Psoas muscle (tissue), 8 donors: ENCODE measurements around the gene ARHGEF28. TPM values are rescaled to one million over a fixed set of nuclear protein-coding genes. Genes with fewer than 3 reads are reported as not detected.

Source experiments
- ATAC-seq, 4 donors: fragments of 200-7000 bp; cut with Tn5 transposase; one replicate each; pipeline ENCODE4 v1.9.1; 2020; ENCODE audit warnings: moderate library complexity in 3 of 4, mild to moderate bottlenecking in 2 of 4
- DNase-seq, 2 donors: peaks; one replicate each; pipeline ENCODE4 v3.0.0-alpha.2; 2020
- H3K27ac ChIP-seq: fragments of 200-600 bp; one replicate; pipeline ENCODE4 v1.8.0; 2022
- H3K27me3 ChIP-seq, 3 donors: fragments of 200-600 bp in 1 of 3; one replicate each; pipeline versions ENCODE4 v1.6.1 to v1.8.0; 2013 to 2022; ENCODE audit warnings: low read length in 2 of 3, mild to moderate bottlenecking in 2 of 3, moderate library complexity in 1 of 3; ENCODE audit not compliant: insufficient read depth in 3 of 3
- H3K36me3 ChIP-seq, 2 donors: fragments of 200-600 bp in 1 of 2; one replicate each; pipeline versions ENCODE4 v1.6.1 to v1.8.0; 2013 to 2022; ENCODE audit warnings: low read depth in 1 of 2, mild to moderate bottlenecking in 1 of 2, moderate library complexity in 1 of 2; ENCODE audit not compliant: insufficient read depth in 1 of 2
- H3K4me1 ChIP-seq: fragments of 200-600 bp; one replicate; pipeline ENCODE4 v1.8.0; 2022
- H3K4me3 ChIP-seq: fragments of 200-600 bp; one replicate; pipeline ENCODE4 v1.8.0; 2022; ENCODE audit warnings: mild to moderate bottlenecking
- H3K9me3 ChIP-seq: fragments of 200-600 bp; one replicate; pipeline ENCODE4 v1.8.0; 2022
- CTCF ChIP-seq: fragments of 200-600 bp; IDR thresholded peaks from one replicate; pipeline ENCODE4 v1.8.0; 2022; ENCODE audit warnings: antibody characterized with exemption
- WGBS, 3 donors: extraction: QIAGEN DNeasy Blood & Tissue Kit; methylation state at CpG; one replicate each; pipeline versions ENCODE4 v1.1.6 to v1.1.7; 2013; 5-methylcytosine and 5-hydroxymethylcytosine counted together
- intact Hi-C, 2 donors: fragments of 100-400 bp; cut with DNase I; formaldehyde crosslinking; loops; one replicate each; pipeline versions ENCODE4 v1.11.0 to v1.14.2; 2022
- polyA plus RNA-seq, 3 donors: library from polyadenylated mRNA; stranded (reverse); fragments of 200-250 nt; gene quantifications; one replicate each; pipeline ENCODE4 v1.2.3, GENCODE V29; 2013
- total RNA-seq, 4 donors: library from RNA; stranded (reverse); fragmentation: NEBNext Ultra II Directional in 2 of 4; extraction: Animal tissue kit (Norgen Biotek cat#: 25700) in 2 of 4; gene quantifications; one replicate each; pipeline versions ENCODE4 v1.2.1 to v1.2.4, GENCODE V29; 2021 to 2023
- donor health status: healthy with polysubstance abuse.
- donor health status: DM: no; HTN: no; CAD: no; lungs with moderate emphysema.
- donor health status: Bipolar disorder and iron deficiency.
- donor health status: healthy.
- donor health status: DM: yes; HTN: yes; CAD: no.
- donor health status: DM: no; HTN: no; CAD: no.
- donor health status: DM: no; HTN: no; CAD: no.
- donor health status: DM: yes; HTN: yes; CAD: no.

Gene ARHGEF28
- total and polyA plus RNA-seq, 7 donors = 0.39 to 1.3 (median 1.00) TPM

- no peaks in the 10 kb centered on the region for H3K27me3 ChIP-seq
- ATAC-seq = no peak
- no peak for DNase-seq
- H3K4me3 ChIP-seq = no peak overlapping the region
- H3K4me1 ChIP-seq = no peaks in the 10 kb centered on the region
- intact Hi-C loops = no loop called here
- peaks cover 4% of the 10 kb centered on the region for H3K9me3 ChIP-seq
- no peak overlapping the region for H3K27ac ChIP-seq
- H3K36me3 ChIP-seq = no peaks in the 10 kb centered on the region
- TF ChIP-seq CTCF = no peak
- 41 to 54% (median 43%) methylated on average over 6 of the region's 6 CpGs for WGBS, 3 donors
Measured at GRCh38 chr5:73770172-73771025, 144.4 kb downstream of the ARHGEF28 start.

GRCh38 chr5:73774924-73775323, 148.9 kb downstream of the ARHGEF28 start:
- ATAC-seq (no peak), DNase-seq (no peak)
- Histone ChIP-seq H3K4me3 (no peak overlapping the region), H3K27me3 (no peaks in the 10 kb centered on the region), H3K9me3 (no peaks in the 10 kb centered on the region), H3K36me3 (no peaks in the 10 kb centered on the region), H3K4me1 (no peaks in the 10 kb centered on the region), H3K27ac (no peak overlapping the region)
- WGBS, 3 donors = 65 to 71% (median 69%) methylated on average over 3 of the region's 3 CpGs
- intact Hi-C loops = no loop called here
- TF ChIP-seq CTCF = no peak

DNA sequence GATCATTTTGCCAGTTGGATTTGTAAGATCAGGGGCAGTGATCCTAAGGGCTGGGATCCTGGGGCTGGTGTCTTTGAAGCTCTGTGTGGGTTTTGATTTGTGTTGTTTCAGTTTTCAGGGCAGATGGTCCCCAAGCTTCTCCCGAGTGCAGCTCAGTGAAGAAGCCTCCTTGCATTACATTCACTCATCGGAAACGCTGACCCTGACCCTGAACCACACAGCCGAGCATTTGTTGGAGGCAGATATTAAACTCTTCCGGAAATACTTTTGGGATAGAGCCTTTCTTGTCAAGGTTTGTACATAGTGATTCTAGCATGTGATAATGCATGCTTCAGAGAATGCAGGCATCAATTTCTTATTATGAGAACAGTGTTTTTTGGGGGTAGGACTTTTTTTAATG, 150.4 kb downstream of the ARHGEF28 start:
- intact Hi-C loops = no loop called here
- no peaks in the 10 kb centered on the region for H3K36me3 ChIP-seq
- DNase-seq (no peak), ATAC-seq (no peak)
- no peak overlapping the region for H3K27ac ChIP-seq
- no peaks in the 10 kb centered on the region for H3K9me3 ChIP-seq
- no peaks in the 10 kb centered on the region for H3K27me3 ChIP-seq
- TF ChIP-seq CTCF = no peak
- H3K4me3 ChIP-seq = no peak overlapping the region
- no peaks in the 10 kb centered on the region for H3K4me1 ChIP-seq
- WGBS, 3 donors = 60 to 66% (median 65%) methylated on average over 5 of the region's 5 CpGs

- DNase-seq (no peak), ATAC-seq (no peak)
- Histone ChIP-seq H3K4me3 (no peak overlapping the region), H3K4me1 (no peaks in the 10 kb centered on the region), H3K27me3 (no peaks in the 10 kb centered on the region), H3K36me3 (no peaks in the 10 kb centered on the region), H3K27ac (no peak overlapping the region), H3K9me3 (no peaks in the 10 kb centered on the region)
- intact Hi-C loops = no loop called here
- WGBS, 3 donors = 59 to 89% (median 73%) methylated on average over 2 of the region's 2 CpGs
- TF ChIP-seq CTCF = no peak
Measured at GRCh38 chr5:73777192-73777591, 151.2 kb downstream of the ARHGEF28 start.
